Stimulated activated CD4-positive, alpha-beta T cell treated with anti-CD3 and anti-CD28 coated beads, Interleukin-12 subunit alpha, Interleukin-12 subunit beta, amount 100 ng/mL, for 48 hours (primary cell): ENCODE data around the gene RHOJ.
"Not testable (repeated sequence)": the region's sequence is repeated elsewhere in the genome, so short reads cannot be mapped to it uniquely, and the experiment has no call there.

Source experiments
- DNase-seq, 3 donors: peaks; one replicate each; pipeline ENCODE4 v3.0.0-alpha.2; 2020; ENCODE audit warnings: low read depth in 2 of 3, low spot score in 1 of 3

The RHOJ gene

DNA sequence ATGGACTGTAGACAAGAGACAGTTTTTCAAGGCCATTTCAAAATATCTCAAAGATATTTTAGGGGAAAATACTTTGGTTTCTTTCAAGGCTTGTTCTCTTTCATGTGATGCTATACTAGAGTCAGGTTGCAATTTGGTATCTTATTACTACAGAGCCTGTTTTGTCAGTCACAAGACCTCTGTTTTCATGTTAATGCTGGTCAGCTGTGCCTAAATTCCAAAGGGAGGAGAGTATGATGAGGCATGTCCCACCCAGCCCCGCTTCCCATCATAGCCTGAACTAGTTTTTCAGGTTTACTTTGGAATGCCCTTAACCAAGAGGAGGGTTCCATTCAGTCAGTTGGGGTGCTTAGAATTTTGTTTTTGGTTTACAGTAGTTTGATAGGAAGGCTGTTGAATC, 61.9 kb downstream of the RHOJ start:
- DNase-seq = no peak

DNA sequence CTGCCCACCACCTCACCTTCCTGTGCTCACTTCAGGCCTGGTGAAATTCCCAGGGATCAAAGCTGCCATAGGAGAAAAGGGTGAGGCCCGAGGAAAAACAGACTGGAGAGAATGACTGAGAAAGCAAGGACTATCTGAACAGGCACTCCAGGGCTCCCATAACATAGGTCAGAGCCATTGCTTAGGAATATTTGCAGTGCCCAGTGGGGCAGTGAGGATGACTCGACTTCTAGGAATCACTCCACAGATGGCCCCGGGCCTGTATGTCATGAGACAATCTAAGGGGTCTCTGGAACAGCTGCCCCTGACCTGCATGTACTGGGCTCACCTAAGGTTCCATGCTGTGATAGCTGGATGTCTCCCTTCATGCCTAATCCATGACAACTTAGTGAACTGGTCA, 62.9 kb downstream of the RHOJ start:
- no peak for DNase-seq

DNA sequence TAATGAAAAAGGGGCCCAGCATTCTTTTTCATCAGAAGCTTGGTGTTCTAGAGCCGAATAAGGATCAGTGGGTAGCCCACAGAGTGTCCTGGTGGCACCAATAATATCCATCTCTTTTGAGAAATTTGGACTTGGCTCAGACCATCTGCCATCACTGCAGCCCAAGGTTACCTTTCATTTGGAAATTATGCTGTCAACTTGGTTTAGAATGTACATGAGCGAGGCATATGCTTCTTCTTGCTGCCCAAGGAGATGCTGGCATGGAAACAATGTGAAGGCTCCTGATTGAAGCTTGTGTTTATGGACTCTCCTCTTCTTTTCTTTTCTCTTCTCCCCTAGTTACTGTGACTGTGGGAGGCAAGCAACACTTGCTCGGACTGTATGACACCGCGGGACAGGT, 64.5 kb downstream of the RHOJ start:
- DNase-seq = no peak

DNA sequence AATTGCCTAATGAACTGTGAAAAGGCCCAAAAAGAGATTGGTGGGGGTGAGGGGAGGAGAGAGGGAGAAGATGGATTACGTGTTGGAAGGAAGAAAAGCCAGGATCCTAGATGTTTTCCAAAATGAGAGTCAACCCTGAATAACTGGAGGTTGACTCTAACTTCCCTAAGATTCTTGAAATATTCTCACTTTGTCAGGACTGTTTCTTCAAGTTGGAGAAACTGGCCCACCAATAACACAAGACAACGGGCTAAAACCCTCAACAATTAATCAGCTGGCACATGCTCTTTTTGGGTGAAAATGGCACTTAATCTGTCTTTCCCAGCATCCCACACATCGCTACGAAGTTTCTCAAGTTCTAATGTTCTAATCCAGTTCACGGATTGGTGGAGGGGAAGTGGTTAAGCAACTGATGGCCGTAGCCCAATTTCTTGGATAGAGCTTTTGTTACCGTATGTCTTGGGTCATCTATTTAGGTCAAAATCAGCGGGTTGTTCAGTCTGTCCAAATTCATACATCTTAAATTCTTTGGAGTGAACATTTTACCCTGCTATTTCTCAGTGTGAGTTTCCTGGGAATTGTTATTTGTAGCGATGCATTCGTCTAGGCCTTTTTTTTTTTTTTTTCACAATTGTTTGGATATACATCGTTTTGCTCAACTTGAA, 65.5 kb downstream of the RHOJ start:
- DNase-seq = no peak

DNA sequence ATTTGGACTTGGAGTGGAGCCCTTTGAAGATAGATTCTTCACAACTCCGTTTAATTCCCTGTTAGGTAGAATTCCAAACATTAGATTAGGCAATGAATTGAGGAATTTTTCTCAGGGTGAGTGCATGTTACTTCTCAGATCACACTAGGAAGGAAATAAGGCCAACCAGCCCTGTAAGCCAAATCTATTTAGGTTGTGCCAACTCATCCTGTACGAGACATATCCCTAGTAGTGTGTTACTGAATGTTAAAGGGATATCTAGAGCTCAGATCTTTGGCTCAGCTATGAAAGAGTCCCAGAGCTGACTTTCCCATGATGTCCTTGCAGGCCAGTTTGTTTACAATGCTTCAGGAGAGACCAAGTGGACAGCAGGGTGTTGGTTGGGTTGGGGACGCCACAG, 68.9 kb downstream of the RHOJ start:
- no peak for DNase-seq

DNA sequence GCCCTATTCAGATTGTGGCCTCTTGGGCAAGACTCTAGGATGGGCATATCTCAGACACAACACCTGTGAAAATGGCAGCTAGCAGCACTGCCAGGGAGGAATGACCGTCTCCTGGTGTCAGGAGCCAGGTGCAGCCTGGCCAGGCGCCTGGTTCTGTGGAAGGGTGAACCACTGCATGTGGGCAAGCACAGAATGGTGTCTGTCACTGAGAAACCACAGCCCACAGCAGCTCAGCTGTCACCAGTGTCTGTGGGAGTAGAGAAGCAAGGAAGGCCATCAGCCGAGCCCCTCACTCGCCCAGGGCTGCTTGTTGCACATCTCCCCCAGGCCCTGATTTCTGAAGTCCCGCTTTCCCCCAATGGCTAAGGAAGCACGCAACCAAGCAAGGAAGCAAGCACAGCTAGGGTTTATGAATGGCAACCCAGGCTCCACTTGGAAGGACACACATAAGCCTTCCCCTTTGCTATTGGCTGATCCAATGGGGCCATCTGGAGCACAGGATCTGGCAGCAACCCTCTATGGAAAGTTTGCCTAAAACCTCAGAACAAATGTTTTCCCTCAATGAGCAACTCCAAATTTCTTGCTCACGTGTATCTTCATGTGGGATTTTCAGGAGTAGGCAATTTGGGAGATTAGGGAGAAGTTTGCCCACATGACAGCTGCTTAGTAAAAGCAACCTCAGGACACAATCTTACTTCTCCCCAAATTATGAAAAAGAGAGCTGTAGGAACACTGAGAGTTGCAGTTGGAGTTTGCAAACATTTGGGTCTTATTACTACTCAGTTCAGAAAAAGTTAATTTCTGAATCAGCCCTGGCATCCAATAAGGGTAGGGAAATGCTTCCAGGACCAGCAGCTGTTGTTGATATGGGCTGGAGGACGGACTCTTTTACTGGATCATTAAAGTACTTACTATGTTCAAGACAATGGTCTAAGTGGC, 69.7 kb downstream of the RHOJ start:
- no peak for DNase-seq

DNA sequence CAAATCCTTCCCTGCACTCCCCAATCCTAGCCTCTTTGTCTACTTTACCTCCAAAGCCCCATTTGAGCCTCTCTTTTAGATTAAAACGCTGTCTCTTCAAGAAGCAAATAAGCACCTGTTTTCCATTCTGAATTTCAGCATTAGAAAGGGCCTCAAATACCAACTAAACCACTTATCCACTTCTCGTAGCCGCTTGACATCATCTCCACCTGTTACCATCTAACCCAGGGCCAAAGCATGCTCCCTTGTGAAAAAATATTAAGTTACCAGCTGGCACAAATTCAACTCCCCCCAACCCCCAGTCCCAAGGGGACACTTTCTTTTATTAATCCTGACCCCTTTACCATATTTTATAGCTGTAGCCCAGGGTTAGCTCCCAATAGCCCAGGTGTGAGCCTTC, 71.4 kb downstream of the RHOJ start:
- DNase-seq = no peak

DNA sequence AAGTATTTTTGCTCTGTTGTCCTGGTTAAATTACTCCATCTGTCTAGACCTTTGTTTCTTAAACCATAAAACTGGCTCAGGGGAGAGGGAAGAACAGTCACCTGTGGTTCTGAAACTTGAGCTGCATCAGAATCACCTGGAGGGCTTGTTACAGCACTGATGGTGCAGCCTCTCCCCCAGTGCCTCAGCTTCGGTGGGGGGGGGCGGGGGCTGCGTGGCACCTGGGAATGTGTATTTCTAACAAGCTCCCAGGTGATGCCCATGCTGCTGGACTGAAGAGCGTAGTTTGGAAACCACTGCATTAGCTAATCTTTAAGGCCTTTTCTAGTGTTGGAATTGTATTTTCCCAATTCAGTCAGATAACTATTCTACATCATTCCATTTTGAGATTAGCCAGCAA, 71.8 kb downstream of the RHOJ start:
- no peak for DNase-seq

DNA sequence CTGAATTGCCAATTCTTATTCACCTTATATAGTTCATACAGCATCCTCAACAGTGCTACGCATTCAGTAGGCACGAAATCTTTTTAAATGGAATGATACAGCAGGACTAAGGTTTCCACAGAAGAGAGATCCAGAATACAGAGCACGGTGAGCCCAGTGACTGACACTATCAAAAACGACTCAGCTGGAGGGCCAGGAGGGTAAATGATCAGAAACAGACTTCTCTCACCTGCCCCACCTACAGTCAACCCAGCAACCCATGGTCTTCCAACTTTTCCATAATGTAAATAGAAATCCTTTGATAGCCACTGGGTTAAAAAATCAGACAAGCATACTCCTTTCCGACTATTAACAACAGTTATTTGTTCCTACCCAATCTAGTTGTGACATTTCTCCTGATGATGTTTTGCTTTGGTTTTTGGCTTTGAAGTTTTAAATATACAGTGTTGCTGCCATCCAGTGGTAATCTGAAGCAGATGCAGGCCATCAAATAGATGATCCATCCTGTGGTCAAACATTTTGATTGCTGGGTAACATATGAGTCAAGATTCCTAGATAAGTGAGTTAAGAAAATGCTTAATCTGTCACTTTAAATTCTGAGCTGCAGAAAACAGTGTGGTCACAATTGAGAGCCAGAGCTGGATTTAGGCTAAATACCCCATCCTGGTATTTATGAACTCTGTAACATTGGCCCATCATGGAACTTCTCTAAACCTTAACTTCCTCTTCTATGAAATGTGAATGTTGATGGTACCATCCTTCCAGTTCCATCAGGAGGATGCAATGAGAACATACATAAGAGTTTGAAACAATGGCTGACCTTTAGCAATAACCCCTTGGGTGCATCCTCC, 72.5 kb downstream of the RHOJ start:
- no peak for DNase-seq

DNA sequence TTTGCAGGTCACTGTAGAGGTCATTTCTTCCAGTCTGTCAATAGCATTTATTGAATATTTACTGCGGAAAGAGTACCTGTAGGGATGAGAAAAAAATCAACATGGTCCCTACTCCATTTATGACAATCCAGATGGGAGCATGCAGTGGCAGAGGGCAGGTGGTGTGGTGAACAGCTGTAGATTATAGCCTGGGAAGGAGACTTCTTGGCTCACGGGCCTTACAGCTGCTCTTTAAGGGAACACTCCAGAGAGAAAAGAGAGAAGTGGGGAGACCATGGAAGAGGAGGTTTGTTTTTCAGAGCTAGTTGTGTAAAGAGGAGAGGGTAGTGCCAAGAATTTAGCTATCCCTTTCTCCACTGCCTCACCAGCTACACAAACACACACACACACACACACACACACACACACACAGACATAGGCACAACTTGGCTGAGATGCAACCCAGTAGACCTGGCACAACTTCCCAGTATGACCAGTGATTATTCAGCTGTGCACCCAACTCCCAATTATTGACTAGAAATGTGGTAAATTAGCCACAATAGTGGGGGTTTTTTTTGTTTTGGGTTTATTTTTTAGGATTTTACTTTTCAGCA, 73.4 kb downstream of the RHOJ start:
- no peak for DNase-seq

DNA sequence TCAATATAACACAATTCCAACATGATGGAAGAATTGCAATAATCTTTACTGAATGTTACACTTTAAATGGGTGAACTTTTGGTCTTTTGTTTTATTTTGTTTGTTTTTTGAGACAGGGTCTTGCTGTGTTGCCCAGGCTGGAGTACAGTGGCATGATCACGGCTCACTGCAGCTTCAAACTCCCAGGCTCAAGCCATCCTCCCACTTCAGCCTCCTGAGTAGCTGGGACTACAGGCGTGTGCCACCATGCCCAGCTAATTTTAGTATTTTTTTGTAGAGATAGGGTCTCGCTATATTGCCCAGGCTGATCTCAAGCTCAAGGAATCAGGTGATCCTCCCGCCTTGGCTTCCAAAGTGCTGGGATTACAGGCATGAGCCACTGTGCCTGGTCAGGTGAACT, 75.7 kb downstream of the RHOJ start:
- DNase-seq = not testable (repeated sequence)

DNA sequence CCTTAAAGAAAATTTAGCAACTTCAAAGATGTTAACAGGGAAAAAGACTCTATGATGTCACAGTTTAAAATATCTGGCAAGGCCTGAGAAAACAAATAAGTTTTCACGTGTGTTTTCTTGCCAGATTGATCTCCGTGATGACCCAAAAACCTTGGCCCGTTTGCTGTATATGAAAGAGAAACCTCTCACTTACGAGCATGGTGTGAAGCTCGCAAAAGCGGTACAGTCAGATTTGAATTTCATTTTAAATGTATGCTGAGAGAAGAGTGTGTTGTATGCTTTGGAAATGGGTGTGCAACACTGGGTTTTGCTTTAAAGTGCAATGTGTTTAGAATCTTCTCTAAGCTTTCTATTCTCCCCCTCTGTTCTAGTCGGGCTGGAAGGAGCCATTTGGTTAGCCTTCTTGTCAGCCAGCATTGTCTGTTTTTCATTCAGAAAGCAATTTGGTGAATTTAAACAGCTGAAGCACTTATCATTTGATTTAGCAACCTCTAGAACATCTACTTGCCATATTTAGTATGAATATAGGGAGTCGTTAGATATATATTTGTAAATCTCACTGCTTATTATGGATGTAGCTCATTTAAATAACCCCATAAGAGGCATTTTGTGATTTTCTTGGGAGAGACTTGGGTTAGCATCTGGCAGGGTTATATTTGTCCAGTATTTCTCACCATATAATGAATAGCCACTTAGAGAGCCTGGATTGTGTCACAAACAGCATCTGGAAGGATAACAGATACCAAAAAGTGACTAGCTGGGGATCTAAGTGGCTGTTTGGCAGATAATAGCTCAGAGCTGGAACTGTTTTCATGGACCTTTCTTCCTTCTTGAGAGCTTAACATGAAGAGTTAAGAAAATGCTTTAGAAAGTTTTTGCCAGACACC, 79.0 kb downstream of the RHOJ start:
- no peak for DNase-seq

DNA sequence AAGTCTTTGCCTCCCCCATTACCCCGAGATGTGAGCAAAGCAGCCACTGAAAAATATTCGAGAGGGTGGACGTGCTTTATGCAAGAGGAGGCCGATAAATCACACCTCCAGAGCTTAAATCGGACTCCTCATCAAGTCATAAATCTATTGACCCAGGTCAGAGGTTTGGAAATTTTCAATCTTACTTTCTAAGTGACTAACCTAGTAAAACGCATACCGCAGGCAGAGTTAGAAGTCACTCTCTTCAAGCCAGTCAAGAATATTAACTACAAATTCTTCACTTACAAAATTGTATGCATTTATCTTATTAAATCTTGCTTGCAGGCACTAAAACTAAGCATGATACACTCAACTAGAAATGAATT, 79.6 kb downstream of the RHOJ start:
- no peak for DNase-seq

DNA sequence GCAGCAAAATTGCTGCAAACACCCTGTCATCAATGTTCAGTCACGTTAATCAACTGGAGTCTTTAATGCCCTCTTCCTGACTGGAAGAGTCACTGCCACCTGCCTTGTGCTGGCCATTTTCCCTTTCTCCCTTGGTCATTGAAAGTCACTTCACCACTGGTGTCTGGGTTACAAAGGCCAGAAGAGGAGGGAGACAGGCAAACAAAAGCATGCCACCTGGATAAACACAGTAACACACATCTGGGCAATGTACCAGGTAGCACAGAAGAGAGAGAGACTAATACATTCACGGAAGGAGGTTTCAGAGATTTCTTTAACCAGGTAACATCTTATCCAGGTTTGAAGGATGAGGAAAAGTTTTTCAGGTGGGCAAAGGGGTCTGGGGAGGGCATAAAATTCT, 81.8 kb downstream of the RHOJ start:
- no peak for DNase-seq

DNA sequence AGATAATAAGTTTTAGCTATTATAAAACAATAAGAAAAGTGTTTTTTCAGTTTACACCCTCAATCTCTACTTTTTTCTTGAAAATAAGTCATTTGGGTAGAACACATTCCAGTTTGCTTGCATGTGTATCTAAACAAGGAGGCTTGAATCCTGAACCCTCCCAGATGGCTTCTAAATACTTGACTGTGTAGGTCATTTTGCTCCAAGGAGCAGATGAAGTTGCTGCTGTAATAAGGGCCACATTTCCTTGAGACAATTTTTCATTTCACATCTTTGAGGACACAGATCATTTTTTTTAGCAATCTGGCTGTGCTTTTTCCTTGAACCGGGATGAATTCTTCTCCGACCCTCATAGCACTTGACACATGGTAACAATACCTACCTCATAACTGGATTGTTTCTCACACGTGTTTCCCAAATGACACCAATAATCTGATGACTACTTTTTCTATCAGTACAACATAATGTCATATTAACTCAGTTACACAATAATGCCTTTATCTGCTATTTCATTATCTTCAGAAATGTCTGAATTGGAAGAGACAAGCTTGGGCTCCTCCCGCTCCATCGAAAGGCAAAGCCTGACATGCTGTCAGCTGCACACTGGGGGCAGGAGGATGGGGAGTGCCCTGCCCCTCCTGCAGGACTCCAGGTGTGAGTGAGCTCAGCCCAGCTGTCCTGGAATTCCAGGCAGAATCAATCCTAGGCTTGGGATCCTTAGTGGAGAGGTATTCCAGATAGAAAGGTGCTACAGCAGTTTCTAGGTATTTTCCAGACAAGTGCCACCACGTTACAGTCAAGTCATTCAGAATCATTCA, 83.6 kb downstream of the RHOJ start:
- no peak for DNase-seq

DNA sequence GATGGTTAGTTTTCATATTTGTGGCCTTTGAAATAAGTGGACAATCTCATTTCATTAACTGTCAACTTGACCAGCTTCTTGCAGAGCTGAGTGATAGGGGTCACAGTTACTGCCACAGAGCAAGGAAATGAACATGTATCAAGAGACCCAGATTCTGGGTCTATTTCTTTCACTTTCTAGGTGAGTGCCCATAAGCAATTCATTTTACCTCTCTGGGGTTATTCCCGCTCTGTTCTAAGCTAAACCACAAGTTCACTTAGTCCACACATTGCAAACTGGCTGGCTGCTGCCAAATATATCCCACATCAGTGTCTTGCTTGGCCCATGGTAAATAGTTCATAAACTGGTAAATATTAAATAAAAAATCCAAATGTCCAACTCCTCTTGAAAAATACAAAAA, 84.6 kb downstream of the RHOJ start:
- DNase-seq = no peak

DNA sequence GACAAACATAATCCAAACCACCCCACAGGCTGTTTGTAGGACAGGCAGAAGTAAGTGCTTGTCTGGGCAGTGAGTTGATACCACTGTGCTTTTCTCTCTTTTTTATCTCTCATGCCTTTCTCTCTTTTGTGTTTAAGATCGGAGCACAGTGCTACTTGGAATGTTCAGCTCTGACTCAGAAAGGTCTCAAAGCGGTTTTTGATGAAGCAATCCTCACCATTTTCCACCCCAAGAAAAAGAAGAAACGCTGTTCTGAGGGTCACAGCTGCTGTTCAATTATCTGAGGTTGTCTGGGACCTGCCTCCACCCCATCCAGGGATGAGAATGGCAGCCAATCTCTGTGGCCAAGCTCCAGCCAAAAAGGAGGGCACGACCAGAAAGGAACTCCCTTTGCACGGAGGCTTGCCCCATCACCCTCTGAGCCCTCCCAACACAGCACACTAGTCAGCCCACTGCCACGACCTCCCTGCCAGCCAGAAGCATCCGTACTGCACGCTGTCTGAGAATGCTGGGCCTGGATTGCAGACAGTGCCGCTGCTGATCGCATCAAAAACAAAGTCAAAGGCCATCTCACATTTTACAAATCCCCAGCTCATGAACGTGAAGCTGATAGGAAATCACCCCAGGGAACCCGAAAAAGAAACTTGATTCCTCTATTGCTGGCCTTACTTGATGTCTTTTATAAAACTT, 86.6 kb downstream of the RHOJ start:
- no peak for DNase-seq

DNA sequence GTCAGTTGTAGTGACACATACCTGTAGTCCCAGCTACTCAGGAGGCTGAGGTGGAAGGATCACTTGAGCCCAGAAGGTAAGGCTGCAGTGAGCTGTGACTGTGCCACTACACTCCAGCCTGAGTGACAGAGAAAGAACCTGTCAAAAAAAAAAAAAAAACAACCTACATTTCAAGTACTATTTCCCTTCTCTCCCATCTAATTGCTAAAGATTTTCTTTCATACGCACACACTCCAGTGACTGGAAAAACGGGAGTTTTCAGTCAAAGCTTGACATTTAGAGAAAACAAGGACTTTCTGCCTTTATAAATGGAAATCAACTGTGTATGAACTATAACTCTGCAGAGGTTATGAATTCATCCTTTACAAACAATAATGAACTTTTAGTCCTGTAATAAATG, 88.6 kb downstream of the RHOJ start:
- DNase-seq = no peak

DNA sequence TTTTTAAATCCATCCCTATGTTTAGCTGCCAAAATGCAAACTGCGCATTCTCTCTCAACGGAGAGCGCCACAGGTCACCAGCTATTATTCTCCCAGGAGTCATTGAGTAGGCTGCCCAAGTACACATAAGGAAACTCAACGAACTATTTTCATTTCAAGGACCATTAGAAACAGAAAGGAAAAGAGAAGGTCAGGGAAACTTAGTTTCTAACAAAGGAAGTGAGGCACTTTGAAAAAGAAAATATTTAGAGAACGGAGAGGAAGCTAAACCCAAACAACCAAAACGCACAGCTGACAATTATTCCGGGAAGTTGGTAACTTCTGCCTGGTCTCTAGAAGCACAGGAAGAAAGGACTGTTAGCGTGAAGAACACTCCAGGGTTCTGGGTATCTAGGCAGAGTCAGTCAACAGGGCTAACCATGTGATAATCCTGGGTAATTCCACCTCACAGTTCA, 91.0 kb downstream of the RHOJ start:
- DNase-seq = no peak
